BE2C (cell line): Measurements from ENCODE around the gene FEN1.

Experiments used
- DNase-seq: peaks from one replicate; pipeline ENCODE4 v3.0.0-alpha.2; 2020
- H3K27me3 ChIP-seq: fragments of 250-450 bp; sonication (Bioruptor Pico); 2 replicates; pipeline ENCODE4 v1.5.1; 2020; ENCODE audit warnings: mild to moderate bottlenecking
- H3K36me3 ChIP-seq: fragments of 250-450 bp; sonication (Bioruptor Pico); 2 replicates; pipeline ENCODE4 v1.5.1; 2020; ENCODE audit warnings: mild to moderate bottlenecking
- H3K4me1 ChIP-seq: fragments of 250-450 bp; sonication (Bioruptor Pico); 2 replicates; pipeline ENCODE4 v1.5.1; 2020
- H3K4me3 ChIP-seq: 2 replicates; pipeline ENCODE4 v1.5.1; 2011; ENCODE audit warnings: low read depth, low read length
- H3K9me3 ChIP-seq: fragments of 250-450 bp; sonication (Bioruptor Pico); 2 replicates; pipeline ENCODE4 v1.5.1; 2020
- TF ChIP-seq, protein P1 (sequence below): IDR thresholded peaks from 2 replicates; pipeline ENCODE4 v1.5.1; 2012; ENCODE audit warnings: mild to moderate bottlenecking, low read depth, low read length

Gene FEN1

DNA sequence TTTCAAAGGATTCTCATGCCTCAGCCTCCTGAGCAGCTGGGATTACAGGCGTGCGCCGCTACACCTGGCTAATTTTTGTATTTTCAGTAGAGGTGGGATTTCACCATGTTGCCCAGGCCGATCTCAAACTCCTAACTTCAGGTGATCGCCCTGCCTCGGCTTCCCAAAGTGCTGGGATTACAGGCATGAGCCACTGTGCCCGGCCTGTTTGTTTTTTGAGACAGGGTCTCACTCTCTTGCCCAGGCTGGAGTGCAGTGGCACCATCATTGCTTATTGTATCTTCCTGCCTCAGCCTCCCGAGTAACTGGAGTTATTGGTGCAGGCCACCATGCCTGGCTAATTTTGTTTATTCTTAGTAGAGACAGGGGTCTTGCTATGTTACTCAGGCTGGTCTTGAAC lies 43.5 kb downstream of the FEN1 start:
- no peak for DNase-seq
- Histone ChIP-seq H3K27me3 (no peaks in the 10 kb centered on the region), H3K36me3 (peaks cover 12% of the 10 kb centered on the region), H3K4me3 (no peak overlapping the region), H3K9me3 (no peaks in the 10 kb centered on the region), H3K4me1 (peaks cover 3% of the 10 kb centered on the region; the same call in 1 of the 2 replicates)
- TF ChIP-seq, protein P1, sequence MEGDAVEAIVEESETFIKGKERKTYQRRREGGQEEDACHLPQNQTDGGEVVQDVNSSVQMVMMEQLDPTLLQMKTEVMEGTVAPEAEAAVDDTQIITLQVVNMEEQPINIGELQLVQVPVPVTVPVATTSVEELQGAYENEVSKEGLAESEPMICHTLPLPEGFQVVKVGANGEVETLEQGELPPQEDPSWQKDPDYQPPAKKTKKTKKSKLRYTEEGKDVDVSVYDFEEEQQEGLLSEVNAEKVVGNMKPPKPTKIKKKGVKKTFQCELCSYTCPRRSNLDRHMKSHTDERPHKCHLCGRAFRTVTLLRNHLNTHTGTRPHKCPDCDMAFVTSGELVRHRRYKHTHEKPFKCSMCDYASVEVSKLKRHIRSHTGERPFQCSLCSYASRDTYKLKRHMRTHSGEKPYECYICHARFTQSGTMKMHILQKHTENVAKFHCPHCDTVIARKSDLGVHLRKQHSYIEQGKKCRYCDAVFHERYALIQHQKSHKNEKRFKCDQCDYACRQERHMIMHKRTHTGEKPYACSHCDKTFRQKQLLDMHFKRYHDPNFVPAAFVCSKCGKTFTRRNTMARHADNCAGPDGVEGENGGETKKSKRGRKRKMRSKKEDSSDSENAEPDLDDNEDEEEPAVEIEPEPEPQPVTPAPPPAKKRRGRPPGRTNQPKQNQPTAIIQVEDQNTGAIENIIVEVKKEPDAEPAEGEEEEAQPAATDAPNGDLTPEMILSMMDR, result no peak

DNA sequence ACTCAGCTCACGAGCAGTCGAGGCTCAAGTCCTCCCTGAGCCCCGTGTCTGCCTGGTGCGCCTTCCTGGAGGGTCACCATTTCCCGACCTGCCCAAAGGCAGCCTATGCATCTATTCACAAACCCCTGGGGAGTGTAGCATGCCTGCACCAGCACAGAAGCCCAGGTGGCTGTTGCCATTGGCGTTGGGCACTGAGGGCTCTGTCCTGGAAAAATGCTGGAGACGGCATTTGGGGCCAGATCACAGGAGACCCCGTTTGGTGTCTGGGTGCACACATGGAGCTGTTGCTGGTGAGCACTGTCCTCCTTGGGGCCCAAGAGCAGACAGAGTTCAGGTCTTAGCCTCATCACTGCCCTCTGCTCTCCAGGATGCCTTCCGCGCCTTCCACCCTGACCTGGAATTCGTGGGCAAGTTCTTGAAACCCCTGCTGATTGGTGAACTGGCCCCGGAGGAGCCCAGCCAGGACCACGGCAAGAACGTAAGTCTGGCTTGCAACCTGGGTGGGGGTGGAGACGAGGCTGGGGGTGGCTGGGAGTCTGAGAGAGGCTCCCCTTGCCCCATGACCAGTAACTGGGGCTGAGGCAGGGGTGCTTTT lies 44.8 kb downstream of the FEN1 start:
- no peaks in the 10 kb centered on the region for H3K27me3 ChIP-seq

DNA sequence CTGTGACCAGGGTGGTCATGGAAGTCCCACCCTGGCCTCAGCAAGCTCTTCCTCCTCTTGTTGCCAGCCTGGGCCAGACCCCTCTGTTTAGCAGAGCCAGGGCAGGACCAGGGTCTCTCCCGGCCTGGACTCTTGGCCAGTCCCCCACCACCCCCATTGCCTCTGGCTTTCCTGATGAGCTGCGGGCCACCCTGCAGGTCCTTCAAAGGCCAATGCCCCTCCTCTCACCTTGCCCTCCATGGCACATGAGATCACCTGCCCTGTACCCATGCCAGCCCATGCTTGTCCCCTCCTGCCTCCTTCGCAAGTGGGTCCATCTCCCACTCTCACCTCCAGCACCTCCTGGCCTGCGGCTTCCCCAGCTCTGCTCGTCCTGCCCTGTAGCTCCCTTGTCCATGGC lies 45.8 kb downstream of the FEN1 start:
- no peak for DNase-seq
- peaks cover 3% of the 10 kb centered on the region; the same call in 1 of the 2 replicates for H3K4me1 ChIP-seq
- H3K9me3 ChIP-seq, result no peaks in the 10 kb centered on the region
- no peaks in the 10 kb centered on the region for H3K27me3 ChIP-seq
- TF ChIP-seq, protein P1, result no peak
- peaks cover 15% of the 10 kb centered on the region for H3K36me3 ChIP-seq
- no peak overlapping the region for H3K4me3 ChIP-seq

More for the DNA sequence above, 44.8 kb downstream of the FEN1 start:
- TF ChIP-seq, protein P1, result no peak
- no peaks in the 10 kb centered on the region for H3K9me3 ChIP-seq
- peaks cover 3% of the 10 kb centered on the region; the same call in 1 of the 2 replicates for H3K4me1 ChIP-seq
- no peak overlapping the region for H3K4me3 ChIP-seq
- DNase-seq, result no peak
- peaks cover 15% of the 10 kb centered on the region for H3K36me3 ChIP-seq

DNA sequence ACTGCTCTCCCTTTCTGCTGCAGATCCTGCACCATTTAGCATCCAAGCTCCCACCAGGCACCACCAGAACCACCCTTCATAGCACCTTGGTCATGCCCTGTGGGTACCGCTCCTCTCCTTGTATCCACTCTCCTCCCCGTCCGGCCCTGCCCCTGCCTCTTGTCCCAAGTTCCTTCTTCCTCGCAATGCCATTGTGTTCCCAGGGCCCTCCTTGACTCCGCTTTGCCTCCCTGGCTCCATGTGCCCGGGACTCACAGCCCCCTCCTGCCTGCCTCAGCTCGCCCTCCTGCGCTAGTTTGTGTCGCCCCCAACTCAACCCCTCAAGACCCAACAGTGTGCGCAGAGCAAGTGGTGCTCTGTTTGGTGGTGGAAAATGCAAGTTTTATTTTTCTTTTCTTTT lies 46.2 kb downstream of the FEN1 start:
- H3K27me3 ChIP-seq, result no peaks in the 10 kb centered on the region
- no peak overlapping the region for H3K4me3 ChIP-seq
- no peaks in the 10 kb centered on the region for H3K9me3 ChIP-seq
- TF ChIP-seq, protein P1, result no peak
- DNase-seq, result no peak
- peaks cover 3% of the 10 kb centered on the region; the same call in 1 of the 2 replicates for H3K4me1 ChIP-seq
- peaks cover 15% of the 10 kb centered on the region for H3K36me3 ChIP-seq

DNA sequence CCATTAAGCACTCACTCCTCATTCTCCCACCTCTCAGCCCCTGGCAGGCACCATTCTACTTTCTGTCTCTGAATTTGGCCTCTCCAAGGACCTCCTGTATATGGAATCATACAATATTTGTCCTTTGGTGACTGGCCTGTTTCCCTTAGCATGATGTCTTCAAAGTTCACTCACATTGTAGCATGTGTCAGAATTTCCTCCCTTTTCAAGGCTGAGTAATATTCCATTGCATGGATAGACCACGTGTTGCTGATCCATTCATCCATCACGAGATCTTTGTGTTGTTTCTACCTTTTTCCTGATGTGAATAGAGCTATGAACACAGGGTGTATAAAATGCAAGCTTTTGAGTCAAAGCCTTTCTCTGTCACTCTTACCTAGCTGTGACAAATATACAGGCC lies 47.0 kb downstream of the FEN1 start:
- TF ChIP-seq, protein P1, result no peak
- H3K36me3 ChIP-seq, result peaks cover 15% of the 10 kb centered on the region
- no peak overlapping the region for H3K4me3 ChIP-seq
- no peak for DNase-seq
- H3K4me1 ChIP-seq, result no peaks in the 10 kb centered on the region
- H3K9me3 ChIP-seq, result no peaks in the 10 kb centered on the region
- no peaks in the 10 kb centered on the region for H3K27me3 ChIP-seq

DNA sequence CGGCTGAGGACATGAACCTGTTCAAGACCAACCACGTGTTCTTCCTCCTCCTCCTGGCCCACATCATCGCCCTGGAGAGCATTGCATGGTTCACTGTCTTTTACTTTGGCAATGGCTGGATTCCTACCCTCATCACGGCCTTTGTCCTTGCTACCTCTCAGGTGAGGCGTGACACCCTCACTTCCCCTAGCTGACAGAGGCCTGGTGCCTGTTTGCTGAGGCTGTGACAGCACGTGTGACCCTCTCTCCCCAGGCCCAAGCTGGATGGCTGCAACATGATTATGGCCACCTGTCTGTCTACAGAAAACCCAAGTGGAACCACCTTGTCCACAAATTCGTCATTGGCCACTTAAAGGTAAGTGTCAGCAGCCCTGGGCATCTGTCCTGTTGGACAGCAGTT lies 47.7 kb downstream of the FEN1 start:
- no peaks in the 10 kb centered on the region for H3K9me3 ChIP-seq
- H3K4me3 ChIP-seq, result no peak overlapping the region
- H3K36me3 ChIP-seq, result peaks cover 15% of the 10 kb centered on the region
- H3K4me1 ChIP-seq, result no peaks in the 10 kb centered on the region
- TF ChIP-seq, protein P1, result no peak
- DNase-seq, result no peak
- H3K27me3 ChIP-seq, result no peaks in the 10 kb centered on the region
